Activated CD4-positive, alpha-beta T cell treated with anti-CD3 and anti-CD28 coated beads, Interleukin-10, Interleukin-2, amounts not matched to agents 100 ng/mL and 50 ng/mL, durations not matched to agents 16 hours and 8 hours (primary cell): ENCODE measurements around the gene IER3.
"Not testable (repeated sequence)": the region's sequence is repeated elsewhere in the genome, so short reads cannot be mapped to it uniquely, and the experiment has no call there.

Experiments used
- DNase-seq: peaks from one replicate; pipeline ENCODE4 v3.0.0-alpha.2; 2020

IER3 gene

DNA sequence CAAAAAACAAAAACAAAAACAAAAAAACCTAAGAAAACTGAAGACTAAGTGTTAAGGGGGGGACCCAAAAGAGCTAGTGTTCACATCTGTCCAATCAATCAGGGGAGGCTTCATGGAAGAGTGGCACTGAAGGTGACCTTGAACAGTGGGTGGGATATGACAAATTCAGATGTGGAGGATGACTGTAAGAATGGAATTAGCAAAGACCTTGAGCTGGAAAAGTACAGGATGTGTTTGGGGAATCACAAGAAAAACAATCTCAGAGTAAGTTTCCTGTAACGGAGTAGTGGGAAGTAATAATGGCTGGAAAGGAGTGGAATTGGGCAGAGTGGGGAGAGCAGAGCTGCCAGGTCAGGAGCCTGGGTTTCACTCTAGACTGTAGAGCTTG is 2.9 kb upstream of the IER3 start:
- no peak for DNase-seq

DNA sequence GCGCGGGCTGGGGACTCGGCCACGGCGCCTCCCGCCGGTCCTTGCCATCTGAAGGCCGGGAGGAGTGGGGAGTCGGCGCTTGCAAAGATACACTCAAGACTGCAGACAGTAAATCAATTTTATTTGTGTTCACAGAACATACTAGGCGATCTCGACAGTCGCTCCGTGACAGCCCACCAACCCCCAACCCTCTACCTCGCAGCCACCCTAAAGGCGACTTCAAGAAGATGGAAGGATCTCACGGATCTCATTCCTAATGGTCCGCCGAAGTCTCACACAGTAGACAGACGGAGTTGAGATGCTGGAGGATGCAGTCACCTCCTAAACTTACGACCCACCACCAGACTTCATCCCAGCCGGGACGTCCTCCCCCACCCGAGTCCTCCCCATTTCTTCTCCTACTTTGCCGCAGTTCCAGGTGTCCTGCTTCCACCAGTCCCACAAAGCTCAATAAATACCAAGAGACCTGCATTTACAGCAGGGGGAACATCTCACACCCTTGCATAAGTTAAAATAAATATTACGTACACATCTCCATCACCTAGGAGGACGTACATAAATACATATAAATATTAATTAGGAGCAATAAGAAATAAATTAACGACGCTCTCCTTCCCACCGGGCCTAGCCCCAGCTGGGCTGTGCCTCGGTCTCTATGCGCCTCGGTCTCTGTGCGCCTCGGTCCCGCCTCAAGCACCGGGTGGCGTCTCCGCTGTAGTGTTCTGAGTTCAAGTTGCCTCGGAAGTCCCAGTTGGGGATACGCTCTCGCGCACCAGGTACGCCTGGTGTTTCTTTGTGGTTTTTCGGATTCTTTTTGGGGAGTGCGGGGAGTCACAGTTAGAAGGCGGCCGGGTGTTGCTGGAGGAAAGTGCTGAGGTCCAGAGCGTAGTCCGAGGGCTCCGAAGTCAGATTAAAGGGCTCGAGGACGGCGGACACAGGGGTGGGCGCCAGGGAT is 971 bp downstream of the IER3 start:
- peak; percentile 67 for DNase-seq

DNA sequence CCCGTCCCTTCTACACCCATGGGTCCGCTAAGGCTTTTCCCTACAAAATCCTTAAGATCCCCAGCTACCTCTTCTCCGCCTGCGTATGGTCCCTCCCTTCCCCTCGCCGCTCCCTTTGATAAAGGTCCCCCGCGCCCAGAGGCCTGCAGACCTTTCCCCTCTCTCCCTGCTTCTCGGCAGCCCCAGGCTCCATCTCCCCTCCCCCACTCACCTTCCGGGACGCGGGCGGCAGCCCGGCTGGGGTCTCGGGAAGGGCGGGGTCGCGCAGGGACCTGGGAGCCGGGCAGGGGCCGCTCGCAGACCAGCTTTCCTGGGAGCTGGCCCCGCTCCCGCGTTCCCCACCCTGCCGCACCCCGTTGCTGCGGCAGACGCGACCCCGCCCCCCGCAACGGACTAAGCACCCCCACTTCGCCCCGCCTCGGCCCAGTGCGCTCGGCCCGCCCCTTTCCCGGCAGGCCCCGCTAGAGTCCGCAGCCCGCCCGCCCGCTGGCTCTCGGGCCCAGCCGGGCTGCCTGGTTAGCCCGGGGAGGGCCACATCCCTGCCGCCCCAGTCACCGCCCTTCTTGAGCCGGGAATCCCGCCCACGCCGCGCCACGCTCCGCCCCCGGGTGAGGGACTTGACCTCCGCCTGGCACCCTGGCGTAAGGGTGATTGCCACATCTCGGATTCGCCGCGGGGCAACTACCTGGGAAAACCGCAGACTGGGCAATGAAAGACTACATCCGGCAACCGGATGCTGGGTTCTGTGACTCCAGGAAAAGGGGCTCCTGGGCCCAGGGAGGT is 1.8 kb downstream of the IER3 start, which contains the start of gene FLOT1:
FLOT1 (minus strand) TSS at position 372 of the 783 bp plus-strand sequence. CDS start 498 bp downstream, outside the sequence.
- peak; percentile 99 for DNase-seq

- no peak for DNase-seq
Observed at GRCh38 chr6:30741789-30742315, 2.5 kb downstream of the IER3 start.

DNA sequence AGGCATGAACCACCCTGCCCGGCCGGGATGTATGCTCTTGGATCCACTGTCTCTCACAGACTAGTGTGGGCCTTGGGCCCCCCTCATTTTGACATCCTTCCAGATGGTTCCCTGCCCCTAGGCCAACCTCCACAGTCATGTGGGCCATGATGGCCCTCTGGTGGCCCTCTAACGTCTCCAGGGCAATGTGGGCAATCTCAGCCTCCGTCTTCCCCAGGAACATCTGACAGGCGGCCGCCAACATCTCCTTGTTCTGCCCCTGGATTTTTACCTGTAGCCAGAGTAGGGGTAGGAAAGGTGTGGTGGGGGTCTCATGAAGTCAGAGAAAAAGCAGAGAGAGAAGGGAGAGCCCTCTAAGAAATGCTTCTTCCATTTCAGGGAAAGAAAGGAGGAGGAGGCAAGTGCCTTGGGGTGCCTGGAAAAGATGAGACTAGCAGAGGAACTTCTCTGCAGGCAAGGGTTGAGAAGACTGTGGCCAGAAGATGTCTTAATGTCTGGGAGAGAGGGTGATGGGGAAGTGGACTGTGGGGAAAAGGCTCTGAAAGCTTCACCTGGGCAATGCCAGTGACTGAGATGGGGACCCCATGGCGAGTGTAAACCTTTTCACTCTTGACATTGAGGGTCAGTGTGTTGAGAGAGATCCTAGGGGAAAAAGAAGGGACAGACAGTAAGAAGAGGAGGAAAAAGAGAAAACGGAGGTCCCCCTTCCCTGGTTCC is 3.1 kb downstream of the IER3 start:
- no peak for DNase-seq

DNA sequence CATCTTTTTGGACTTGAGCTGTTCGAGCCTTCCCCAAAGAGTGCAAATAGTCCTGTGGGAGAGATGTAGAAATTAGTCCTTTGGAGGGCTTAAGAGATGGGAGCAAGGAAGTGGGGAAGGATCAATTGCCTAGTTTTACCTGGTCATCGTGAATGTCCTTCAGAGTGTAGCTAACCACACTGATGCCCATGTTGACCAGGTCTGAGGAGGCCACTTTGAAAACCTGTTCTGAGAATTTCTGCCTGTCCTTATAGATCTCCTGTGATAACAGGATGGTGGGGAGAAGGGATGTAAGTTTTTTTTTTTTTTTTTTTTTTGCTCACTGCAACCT is 3.8 kb downstream of the IER3 start:
- DNase-seq, result no peak

DNA sequence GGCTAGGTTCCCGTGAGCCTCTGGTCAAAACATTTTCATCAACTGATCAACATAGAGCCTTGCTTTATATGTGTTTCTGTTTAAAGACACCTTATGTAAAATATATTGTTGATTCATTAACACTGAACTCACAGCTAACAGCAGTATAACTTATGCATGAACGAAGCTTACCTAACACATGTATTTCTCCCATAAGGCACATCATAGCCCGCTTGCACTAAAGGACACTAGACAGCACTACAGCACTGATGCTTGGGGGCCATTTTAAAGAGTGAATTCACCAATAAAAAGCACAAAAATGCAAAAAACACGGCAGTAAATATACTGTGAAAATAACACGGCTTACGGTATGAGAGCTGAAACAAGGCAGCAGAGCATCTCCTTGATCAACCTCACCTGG is 5.8 kb downstream of the IER3 start:
- no peak for DNase-seq

GRCh38 chr6:30735668-30736314 is 8.6 kb downstream of the IER3 start:
- DNase-seq, result peak; percentile 57

DNA sequence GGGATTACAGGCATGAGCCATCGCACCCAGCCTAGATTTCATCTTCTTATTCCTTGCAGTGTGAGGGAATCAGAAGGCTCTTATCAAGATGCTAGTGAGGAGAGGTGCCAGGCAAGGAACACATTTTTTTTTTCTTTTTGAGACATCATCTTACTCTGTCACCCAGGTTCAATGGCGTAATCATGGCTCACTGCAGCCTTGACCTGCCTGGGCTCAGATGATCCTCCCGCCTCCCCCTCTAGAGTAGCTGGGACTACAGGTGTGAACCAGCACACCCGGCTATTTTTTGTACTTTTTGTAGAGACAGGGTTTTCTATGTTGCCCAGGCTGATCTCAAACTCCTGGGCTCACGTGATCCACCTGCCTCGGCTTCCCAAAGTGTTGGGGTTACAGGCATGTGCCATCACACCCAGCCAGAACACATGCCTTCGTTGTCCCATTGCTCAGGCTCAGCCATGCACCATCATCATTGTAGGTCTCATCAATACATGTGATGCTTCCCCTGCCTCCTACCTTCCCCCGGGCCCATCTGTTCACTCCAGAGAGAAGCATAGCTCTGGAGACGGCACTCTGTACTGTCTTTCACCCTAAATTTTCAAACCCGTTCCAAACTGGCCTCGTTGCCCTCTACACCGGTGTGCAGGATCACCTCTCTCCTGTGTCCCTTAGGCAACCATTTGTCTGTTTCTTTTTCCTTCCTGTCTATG is 12.0 kb downstream of the IER3 start:
- DNase-seq, result no peak

DNA sequence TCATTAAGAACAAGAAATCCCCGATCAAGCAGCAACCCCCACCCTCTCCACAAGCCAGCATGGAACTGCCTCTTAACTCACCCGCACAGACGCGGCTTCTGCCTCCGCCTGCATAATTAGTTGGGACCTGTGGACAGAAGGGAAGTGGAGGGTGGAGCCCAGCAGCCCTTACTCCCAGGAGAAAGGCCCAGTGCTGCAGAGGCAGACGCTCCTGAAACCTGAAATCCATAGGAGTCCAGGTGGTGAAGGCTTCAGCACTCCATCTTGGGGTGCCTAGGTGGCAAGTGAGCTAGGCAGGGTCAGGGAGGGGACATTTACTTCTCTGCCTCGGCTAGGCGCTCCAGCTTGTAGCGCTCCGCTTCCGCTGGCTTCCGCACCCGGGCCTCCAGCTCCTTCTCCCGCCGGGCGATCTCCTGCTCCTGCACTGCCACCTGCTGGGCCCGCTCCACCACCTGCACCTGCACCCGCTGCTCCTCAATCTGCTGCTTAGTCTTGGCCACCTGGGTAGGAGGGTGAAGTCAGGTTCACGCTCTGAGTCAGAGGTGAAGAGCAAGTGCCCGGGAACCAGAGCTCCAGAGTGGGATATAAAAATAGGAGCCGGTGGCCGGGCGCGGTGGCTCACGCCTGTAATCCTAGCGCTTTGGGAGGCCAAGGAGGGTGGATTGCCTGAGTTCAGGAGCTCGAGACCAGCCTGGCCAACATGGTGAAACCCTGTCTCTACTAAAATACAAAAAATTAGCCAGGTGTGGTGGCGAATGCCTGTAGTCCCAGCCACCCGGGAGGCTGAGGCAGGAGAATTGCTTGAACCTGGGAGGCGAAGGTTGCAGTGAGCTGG is 13.5 kb downstream of the IER3 start:
- DNase-seq, result peak; percentile 91

- no peak for DNase-seq
Observed at GRCh38 chr6:30727920-30728553, 16.3 kb downstream of the IER3 start.

- DNase-seq, result no peak
Observed at GRCh38 chr6:30726506-30727413, 17.6 kb downstream of the IER3 start.

DNA sequence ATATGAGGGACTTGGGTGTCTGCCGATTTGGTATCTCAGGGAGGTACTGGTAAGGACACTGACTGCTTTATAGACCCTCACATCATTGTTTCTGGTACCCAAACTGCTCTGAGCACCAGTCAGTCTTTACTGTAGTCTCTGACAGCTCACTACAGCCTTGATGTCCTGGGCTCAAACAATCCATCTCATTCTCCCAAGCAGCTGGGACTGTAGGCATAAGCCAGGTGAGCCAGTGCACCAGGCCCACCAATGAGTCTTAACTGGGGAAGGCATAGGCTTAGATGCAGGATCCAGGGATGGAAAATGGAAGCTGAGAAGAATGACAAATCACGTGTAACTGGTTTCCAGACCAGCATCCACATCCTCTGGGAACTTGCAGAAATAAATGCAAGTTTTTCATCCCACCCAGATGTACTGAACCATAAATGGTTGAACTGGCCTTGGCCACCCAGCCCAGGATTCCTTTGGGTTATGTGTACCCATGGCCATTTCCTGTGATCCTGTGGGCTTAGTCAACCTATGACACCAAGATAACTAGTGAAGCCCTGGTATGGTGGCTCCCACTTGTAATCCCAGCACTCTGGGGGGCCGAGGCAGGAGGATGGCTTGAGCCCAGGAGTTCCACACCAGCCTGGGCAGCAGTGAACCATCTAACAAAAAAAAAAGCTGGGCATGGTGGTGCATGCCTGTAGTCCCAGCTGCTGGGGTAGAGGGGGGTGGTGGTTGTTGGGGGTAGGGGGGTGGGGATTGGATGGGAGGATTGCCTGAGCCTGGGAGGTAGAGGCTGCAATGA is 18.4 kb downstream of the IER3 start:
- DNase-seq, result peak; percentile 48

DNA sequence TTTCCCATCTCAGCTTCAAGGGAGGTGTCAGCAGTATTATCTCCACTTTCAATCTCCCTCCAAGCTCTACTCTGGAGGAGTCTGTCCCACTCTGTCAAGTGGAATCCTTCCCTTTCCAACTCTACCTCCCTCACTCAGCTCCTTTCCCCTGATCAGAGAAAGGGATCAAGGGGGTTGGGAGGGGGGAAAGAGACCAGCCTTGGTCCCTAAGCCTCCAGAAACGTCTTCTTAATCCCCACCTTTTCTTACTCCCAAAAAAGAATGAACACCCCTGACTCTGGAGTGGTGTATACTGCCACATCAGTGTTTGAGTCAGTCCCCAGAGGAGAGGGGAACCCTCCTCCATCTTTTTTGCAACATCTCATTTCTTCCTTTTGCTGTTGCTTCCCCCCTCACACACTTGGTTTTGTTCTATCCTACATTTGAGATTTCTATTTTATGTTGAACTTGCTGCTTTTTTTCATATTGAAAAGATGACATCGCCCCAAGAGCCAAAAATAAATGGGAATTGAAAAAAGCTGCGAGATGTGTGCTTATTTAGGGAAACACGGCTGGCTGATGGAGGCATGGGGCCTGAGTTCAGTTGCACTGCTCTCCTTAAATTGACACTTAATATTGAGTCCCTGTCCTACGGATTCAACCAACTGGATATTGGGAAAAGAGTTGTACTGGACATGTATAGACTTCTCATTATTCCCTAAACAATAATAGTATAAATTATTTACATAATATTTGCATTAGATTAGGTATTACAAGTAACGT is 19.3 kb downstream of the IER3 start:
- DNase-seq, result no peak

DNA sequence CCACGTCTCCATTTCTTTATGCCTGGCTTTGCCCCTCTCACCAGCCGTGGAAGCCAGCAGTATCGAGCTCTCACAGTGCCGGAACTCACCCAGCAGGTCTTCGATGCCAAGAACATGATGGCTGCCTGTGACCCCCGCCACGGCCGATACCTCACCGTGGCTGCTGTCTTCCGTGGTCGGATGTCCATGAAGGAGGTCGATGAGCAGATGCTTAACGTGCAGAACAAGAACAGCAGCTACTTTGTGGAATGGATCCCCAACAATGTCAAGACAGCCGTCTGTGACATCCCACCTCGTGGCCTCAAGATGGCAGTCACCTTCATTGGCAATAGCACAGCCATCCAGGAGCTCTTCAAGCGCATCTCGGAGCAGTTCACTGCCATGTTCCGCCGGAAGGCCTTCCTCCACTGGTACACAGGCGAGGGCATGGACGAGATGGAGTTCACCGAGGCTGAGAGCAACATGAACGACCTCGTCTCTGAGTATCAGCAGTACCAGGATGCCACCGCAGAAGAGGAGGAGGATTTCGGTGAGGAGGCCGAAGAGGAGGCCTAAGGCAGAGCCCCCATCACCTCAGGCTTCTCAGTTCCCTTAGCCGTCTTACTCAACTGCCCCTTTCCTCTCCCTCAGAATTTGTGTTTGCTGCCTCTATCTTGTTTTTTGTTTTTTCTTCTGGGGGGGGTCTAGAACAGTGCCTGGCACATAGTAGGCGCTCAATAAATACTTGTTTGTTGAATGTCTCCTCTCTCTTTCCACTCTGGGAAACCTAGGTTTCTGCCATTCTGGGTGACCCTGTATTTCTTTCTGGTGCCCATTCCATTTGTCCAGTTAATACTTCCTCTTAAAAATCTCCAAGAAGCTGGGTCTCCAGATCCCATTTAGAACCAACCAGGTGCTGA is 20.3 kb downstream of the IER3 start:
- not testable (repeated sequence) for DNase-seq

DNA sequence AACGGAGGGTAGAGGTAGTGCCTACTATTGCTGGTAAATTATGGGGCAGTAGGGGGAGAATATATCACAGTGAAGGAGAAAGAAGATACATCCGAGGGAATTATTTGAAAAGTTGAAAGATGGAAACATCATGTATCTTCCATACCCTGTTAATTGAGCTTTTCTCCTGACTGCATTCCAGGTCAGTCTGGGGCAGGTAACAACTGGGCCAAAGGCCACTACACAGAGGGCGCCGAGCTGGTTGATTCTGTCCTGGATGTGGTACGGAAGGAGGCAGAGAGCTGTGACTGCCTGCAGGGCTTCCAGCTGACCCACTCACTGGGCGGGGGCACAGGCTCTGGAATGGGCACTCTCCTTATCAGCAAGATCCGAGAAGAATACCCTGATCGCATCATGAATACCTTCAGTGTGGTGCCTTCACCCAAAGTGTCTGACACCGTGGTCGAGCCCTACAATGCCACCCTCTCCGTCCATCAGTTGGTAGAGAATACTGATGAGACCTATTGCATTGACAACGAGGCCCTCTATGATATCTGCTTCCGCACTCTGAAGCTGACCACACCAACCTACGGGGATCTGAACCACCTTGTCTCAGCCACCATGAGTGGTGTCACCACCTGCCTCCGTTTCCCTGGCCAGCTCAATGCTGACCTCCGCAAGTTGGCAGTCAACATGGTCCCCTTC is 21.0 kb downstream of the IER3 start:
- not testable (repeated sequence) for DNase-seq
